HepG2 (cell line): ENCODE data around the gene MRPL37. TPM values are rescaled to one million over a fixed set of nuclear protein-coding genes. Genes with fewer than 3 reads are reported as not detected.

Source experiments
- ATAC-seq: fragments of 200-7000 bp; cut with Tn5 transposase; 3 replicates; pipeline ENCODE4 v1.9.1; 2020; ENCODE audit warnings: mild to moderate bottlenecking, moderate library complexity
- BruUV-seq: library from RNA; stranded (reverse); fragments of 400-500 nt; replicated peaks from 2 replicates; lab custom pipeline; 2021; lab: Mats Ljungman, UMichigan
- CTCF ChIA-PET: fragments of 300-600 bp; formaldehyde crosslinking; extraction: SDS; loops from one replicate; lab custom pipeline; 2021; ENCODE audit warnings: low total read pairs, inconsistent platforms, low intra/inter-chr PET ratio; lab: Yijun Ruan, JAX
- POLR2A ChIA-PET: fragments of 350-600 bp; sonication (Branson Sonifier 250); formaldehyde crosslinking; loops from one replicate; lab custom pipeline; 2020; ENCODE audit warnings: antibody characterized with exemption, inconsistent platforms; lab: Yijun Ruan, JAX
- DNase-seq: peaks from one replicate; pipeline ENCODE4 v3.0.0-alpha.2; 2015; ENCODE audit warnings: low spot score
- FAIRE-seq: peaks from 3 replicates; lab custom pipeline; 2011; peaks lifted over from hg19 to GRCh38; lab: Jason Lieb, UNC
- H2AFZ ChIP-seq: one replicate; pipeline ENCODE4 v1.6.1; 2011; ENCODE audit warnings: low read length, inconsistent platforms
- H3K27ac ChIP-seq: fragments of 300-600 bp; 3 replicates; pipeline ENCODE4 v1.8.0; 2011; ENCODE audit warnings: mixed run types, mild to moderate bottlenecking, mixed read lengths, low read length, inconsistent platforms; ENCODE audit not compliant: insufficient read depth; ENCODE audit errors: extremely low read length
- H3K27me3 ChIP-seq, 2 experiments: fragments of 200-600 bp in 1 of 2; 2 replicates in 1 of 2; 3 replicates in 1 of 2; pipeline versions ENCODE4 v1.6.0 to v1.8.0; 2011; ENCODE audit warnings: low read length in 2 of 2, mild to moderate bottlenecking in 2 of 2, moderate library complexity in 2 of 2, inconsistent platforms in 1 of 2; ENCODE audit not compliant: insufficient read depth in 2 of 2, control insufficient read depth in 1 of 2
- H3K36me3 ChIP-seq, 2 experiments: fragments of 200-600 bp in 1 of 2; replicated peaks in 1 of 2; 2 replicates in 1 of 2; 3 replicates in 1 of 2; pipeline versions ENCODE4 v1.5.1 to v1.8.0; 2011; ENCODE audit warnings: low read length in 2 of 2, inconsistent platforms in 1 of 2; ENCODE audit not compliant: insufficient read depth in 2 of 2, control insufficient read depth in 1 of 2
- H3K4me1 ChIP-seq: 2 replicates; pipeline ENCODE4 v1.5.1; 2012; ENCODE audit warnings: low read length, inconsistent platforms; ENCODE audit not compliant: insufficient read depth
- H3K4me2 ChIP-seq: 2 replicates; pipeline ENCODE4 v1.6.0; 2011; ENCODE audit warnings: low read depth, low read length, inconsistent platforms
- H3K4me3 ChIP-seq, 3 experiments: fragments of 200-600 bp in 1 of 3; sonication (generic), shearing (Covaris generic) in 1 of 3; replicated peaks in 1 of 3; 2 replicates each; pipeline ENCODE4 v1.5.1; 2011 to 2016; ENCODE audit warnings: low read length in 3 of 3, inconsistent platforms in 2 of 3, low read depth in 2 of 3, mild to moderate bottlenecking in 2 of 3, control low read depth in 1 of 3, mixed read lengths in 1 of 3; ENCODE audit not compliant: insufficient read depth in 1 of 3
- H3K79me2 ChIP-seq: one replicate; pipeline ENCODE4 v1.6.1; 2011; ENCODE audit warnings: low read length, inconsistent platforms; ENCODE audit not compliant: insufficient read depth
- H3K9ac ChIP-seq: 2 replicates; pipeline ENCODE4 v1.6.0; 2011; ENCODE audit warnings: mild to moderate bottlenecking, low read depth, low read length, inconsistent platforms; ENCODE audit not compliant: insufficient read depth
- H3K9me3 ChIP-seq: 2 replicates; pipeline ENCODE4 v1.5.1; 2012; ENCODE audit warnings: mild to moderate bottlenecking, low read length
- H4K20me1 ChIP-seq: 2 replicates; pipeline ENCODE4 v1.6.0; 2011; ENCODE audit warnings: inconsistent platforms, mild to moderate bottlenecking, low read length, moderate library complexity; ENCODE audit not compliant: insufficient read depth
- AGO2 ChIP-seq: fragments of 200-400 bp; formaldehyde crosslinking; optimal IDR thresholded peaks from 2 replicates; pipeline ENCODE3; 2017; ENCODE audit warnings: mild to moderate bottlenecking, low read depth, low read length, moderate library complexity
- SYNCRIP ChIP-seq: fragments of 200-400 bp; formaldehyde crosslinking; IDR thresholded peaks from 2 replicates; pipeline ENCODE4 v1.6.1; 2018; ENCODE audit warnings: mild to moderate bottlenecking, low read depth, low read length; ENCODE audit not compliant: insufficient read depth
- WGBS: methylation state at CpG from one replicate; pipeline ENCODE4 v1.1.6; 2017; ENCODE audit warnings: low lambda C conversion rate; 5-methylcytosine and 5-hydroxymethylcytosine counted together
- in situ Hi-C: cut with HindIII; loops from 2 replicates; pipeline ENCODE4 v1.10.0; 2017; ENCODE audit warnings: low pct_unique_long_range_greater_than_20kb; ENCODE audit not compliant: extremely low pct_ligation_motif_present
- intact Hi-C: fragments of 100-400 bp; cut with micrococcal nuclease; formaldehyde crosslinking; loops from one replicate; pipeline ENCODE4 v1.10.0; 2022; ENCODE audit not compliant: unreplicated experiment
- polyA plus RNA-seq, 8 experiments: library from polyadenylated mRNA; depleted of rRNA in 3 of 8; stranded (reverse) in 7 of 8; unstranded in 1 of 8; fragments of >200 nt; fragmentation: Illumina TruSeq in 4 of 8; extraction: Trizol in 4 of 8; gene quantifications; 2 replicates each; pipeline versions ENCODE4 v1.2.1 to v1.2.3, GENCODE V29; 2011 to 2016; ENCODE audit warnings: low read depth in 4 of 8, missing spikeins in 1 of 8, mixed read lengths in 1 of 8; ENCODE audit not compliant: insufficient read depth in 1 of 8
- total RNA-seq, 5 experiments: library from RNA; depleted of rRNA; stranded (reverse); fragments of >200 nt; fragmentation: Illumina TruSeq; extraction: Trizol; gene quantifications; 2 replicates each; pipeline ENCODE4 v1.2.3, GENCODE V29; 2016; ENCODE audit warnings: low read depth in 1 of 5
- TF ChIP-seq, protein P1 (sequence below): sonication (generic); formaldehyde crosslinking; IDR thresholded peaks from 2 replicates; pipeline ENCODE4 v1.5.1; 2020; ENCODE audit warnings: mild to moderate bottlenecking, missing genetic modification reagents, borderline replicate concordance
- TF ChIP-seq, protein P2 (sequence below): sonication (generic); formaldehyde crosslinking; IDR thresholded peaks from 2 replicates; pipeline ENCODE4 v1.4.0; 2020; ENCODE audit warnings: missing genetic modification reagents, borderline replicate concordance

Gene MRPL37
- total and polyA plus RNA-seq, 2 of the 13 experiments (the other 11 are each of a cell fraction or from before 2014, with no cell fraction given) = 31.7 to 127 TPM

DNA sequence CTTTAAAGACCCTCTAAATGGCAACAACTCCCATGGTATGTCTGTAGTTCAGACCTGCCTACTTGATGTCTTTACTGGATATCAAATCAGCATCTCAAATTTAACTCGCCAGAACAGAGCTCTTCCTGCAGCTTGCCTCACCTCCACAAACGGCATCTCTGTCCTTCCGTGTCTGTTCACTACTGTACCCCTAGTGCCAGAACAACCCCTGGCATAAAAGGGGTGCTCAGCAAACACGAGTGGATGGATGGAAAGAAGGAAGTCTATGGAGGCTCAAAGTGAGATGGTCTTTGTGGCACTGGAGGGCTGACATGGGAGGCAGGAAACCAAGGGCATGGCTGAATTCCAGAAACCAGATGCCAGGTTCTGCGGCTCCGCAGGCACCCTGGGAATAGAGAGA lies 22.7 kb downstream of the MRPL37 start (continued):
- TF ChIP-seq, protein P1, sequence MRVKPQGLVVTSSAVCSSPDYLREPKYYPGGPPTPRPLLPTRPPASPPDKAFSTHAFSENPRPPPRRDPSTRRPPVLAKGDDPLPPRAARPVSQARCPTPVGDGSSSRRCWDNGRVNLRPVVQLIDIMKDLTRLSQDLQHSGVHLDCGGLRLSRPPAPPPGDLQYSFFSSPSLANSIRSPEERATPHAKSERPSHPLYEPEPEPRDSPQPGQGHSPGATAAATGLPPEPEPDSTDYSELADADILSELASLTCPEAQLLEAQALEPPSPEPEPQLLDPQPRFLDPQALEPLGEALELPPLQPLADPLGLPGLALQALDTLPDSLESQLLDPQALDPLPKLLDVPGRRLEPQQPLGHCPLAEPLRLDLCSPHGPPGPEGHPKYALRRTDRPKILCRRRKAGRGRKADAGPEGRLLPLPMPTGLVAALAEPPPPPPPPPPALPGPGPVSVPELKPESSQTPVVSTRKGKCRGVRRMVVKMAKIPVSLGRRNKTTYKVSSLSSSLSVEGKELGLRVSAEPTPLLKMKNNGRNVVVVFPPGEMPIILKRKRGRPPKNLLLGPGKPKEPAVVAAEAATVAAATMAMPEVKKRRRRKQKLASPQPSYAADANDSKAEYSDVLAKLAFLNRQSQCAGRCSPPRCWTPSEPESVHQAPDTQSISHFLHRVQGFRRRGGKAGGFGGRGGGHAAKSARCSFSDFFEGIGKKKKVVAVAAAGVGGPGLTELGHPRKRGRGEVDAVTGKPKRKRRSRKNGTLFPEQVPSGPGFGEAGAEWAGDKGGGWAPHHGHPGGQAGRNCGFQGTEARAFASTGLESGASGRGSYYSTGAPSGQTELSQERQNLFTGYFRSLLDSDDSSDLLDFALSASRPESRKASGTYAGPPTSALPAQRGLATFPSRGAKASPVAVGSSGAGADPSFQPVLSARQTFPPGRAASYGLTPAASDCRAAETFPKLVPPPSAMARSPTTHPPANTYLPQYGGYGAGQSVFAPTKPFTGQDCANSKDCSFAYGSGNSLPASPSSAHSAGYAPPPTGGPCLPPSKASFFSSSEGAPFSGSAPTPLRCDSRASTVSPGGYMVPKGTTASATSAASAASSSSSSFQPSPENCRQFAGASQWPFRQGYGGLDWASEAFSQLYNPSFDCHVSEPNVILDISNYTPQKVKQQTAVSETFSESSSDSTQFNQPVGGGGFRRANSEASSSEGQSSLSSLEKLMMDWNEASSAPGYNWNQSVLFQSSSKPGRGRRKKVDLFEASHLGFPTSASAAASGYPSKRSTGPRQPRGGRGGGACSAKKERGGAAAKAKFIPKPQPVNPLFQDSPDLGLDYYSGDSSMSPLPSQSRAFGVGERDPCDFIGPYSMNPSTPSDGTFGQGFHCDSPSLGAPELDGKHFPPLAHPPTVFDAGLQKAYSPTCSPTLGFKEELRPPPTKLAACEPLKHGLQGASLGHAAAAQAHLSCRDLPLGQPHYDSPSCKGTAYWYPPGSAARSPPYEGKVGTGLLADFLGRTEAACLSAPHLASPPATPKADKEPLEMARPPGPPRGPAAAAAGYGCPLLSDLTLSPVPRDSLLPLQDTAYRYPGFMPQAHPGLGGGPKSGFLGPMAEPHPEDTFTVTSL = no peak
- TF ChIP-seq, protein P2, sequence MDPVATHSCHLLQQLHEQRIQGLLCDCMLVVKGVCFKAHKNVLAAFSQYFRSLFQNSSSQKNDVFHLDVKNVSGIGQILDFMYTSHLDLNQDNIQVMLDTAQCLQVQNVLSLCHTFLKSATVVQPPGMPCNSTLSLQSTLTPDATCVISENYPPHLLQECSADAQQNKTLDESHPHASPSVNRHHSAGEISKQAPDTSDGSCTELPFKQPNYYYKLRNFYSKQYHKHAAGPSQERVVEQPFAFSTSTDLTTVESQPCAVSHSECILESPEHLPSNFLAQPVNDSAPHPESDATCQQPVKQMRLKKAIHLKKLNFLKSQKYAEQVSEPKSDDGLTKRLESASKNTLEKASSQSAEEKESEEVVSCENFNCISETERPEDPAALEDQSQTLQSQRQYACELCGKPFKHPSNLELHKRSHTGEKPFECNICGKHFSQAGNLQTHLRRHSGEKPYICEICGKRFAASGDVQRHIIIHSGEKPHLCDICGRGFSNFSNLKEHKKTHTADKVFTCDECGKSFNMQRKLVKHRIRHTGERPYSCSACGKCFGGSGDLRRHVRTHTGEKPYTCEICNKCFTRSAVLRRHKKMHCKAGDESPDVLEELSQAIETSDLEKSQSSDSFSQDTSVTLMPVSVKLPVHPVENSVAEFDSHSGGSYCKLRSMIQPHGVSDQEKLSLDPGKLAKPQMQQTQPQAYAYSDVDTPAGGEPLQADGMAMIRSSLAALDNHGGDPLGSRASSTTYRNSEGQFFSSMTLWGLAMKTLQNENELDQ (CRISPR knock-in tag) = no peak

DNA sequence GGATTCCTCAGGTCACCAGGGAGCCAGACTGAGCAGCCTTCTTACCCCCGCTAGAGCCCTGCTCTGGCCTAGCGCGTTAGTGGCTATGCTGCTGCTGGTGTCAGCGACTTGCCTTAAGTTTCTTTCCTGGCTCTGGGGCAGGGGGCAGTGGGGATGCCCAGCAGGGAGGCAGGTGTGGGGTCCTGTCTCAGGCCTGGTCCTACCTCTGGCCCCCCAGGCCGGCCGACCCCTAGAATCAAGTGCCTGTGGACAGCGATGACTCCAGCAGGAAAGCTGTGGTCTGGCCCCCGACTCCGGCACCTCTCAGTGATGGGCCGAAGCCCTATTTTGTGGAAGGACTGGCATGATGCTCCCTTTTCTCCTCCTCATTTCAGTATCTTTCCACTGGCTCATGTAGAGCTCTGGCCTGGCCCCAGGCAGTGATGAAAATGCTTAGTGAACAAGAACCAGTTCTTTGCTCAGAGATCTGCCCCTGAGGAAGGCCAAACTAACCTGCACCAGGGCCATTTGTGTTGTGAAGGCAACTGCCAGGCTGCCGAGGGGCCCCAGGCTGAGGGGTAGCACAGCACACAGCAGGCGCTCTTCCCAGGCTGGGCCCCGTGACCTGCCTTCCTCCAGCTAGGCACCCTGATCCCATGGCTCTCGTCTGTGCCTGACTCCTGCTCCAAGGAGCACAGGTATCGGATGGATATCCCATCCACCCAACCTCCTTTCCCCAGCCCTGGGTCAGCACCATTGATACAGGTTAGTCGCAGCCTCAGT lies 23.7 kb downstream of the MRPL37 start:
- no peak for DNase-seq
- H3K79me2 ChIP-seq = no peaks in the 10 kb centered on the region
- no peaks in the 10 kb centered on the region for H3K27me3 ChIP-seq
- intact Hi-C loops = no loop called here
- TF ChIP-seq AGO2 (peak; percentile 38), SYNCRIP (no peak)
- CTCF ChIA-PET = no interaction called here
- no peak overlapping the region for H3K9ac ChIP-seq
- H3K4me1 ChIP-seq = peaks cover 27% of the 10 kb centered on the region
- no peak overlapping the region for H2AFZ ChIP-seq
- H3K4me3 ChIP-seq = no peak overlapping the region
- no peak for ATAC-seq
- no peaks in the 10 kb centered on the region for H3K9me3 ChIP-seq
- H3K36me3 ChIP-seq = peaks cover 8 to 28% of the 10 kb centered on the region in 2 experiments; a peak in 3 of 5 replicates
- no TSS peak for BruUV-seq
- in situ Hi-C loops = no loop called here
- no peak for FAIRE-seq
- no peak overlapping the region for H3K27ac ChIP-seq
- no peak overlapping the region for H3K4me2 ChIP-seq
- 96% methylated on average over 11 of the region's 16 CpGs for WGBS
- no peaks in the 10 kb centered on the region for H4K20me1 ChIP-seq
- POLR2A ChIA-PET = interaction anchor here (2.0 kb wide), 1 partner anchor 24 kb away, joined by 8 read pairs; the partner anchor contains the start of genes CYB5RL and MRPL37
